Lung (tissue), 12 donors: ENCODE data around the gene SHMT1. TPM values are rescaled to one million over a fixed set of nuclear protein-coding genes. Genes with fewer than 3 reads are reported as not detected.

ENCODE experiments used
- ATAC-seq: fragments of 200-7000 bp; cut with Tn5 transposase; one replicate; pipeline ENCODE4 v1.9.1; 2020; ENCODE audit warnings: moderate number of reproducible peaks; ENCODE audit not compliant: insufficient read depth, low FRiP score
- DNase-seq, 3 donors: peaks; one replicate each; pipeline ENCODE4 v3.0.0-alpha.2; 2013 to 2017
- H3K27ac ChIP-seq, 2 donors: one replicate each; pipeline ENCODE4 v1.5.1; 2013; ENCODE audit warnings: mild to moderate bottlenecking in 2 of 2, moderate library complexity in 2 of 2, control low read depth in 1 of 2, inconsistent platforms in 1 of 2, low read depth in 1 of 2, low read length in 1 of 2
- H3K27me3 ChIP-seq, 3 donors: one replicate each; pipeline ENCODE4 v1.5.1; 2013; ENCODE audit warnings: low read length in 2 of 3; ENCODE audit not compliant: control insufficient read depth in 3 of 3, insufficient read depth in 3 of 3
- H3K36me3 ChIP-seq, 4 donors: one replicate each; pipeline ENCODE4 v1.5.1; 2013; ENCODE audit warnings: low read length in 4 of 4, mild to moderate bottlenecking in 1 of 4, moderate library complexity in 1 of 4; ENCODE audit not compliant: control insufficient read depth in 4 of 4, insufficient read depth in 4 of 4
- H3K4me1 ChIP-seq, 5 donors: one replicate each; pipeline ENCODE4 v1.5.1; 2013; ENCODE audit warnings: low read length in 5 of 5, mild to moderate bottlenecking in 2 of 5, moderate library complexity in 1 of 5; ENCODE audit not compliant: control insufficient read depth in 5 of 5, insufficient read depth in 5 of 5
- H3K4me3 ChIP-seq: one replicate; pipeline ENCODE4 v1.5.1; 2013; ENCODE audit warnings: mild to moderate bottlenecking, control low read depth, moderate library complexity
- H3K9ac ChIP-seq, 2 donors: one replicate each; pipeline ENCODE4 v1.5.1; 2013; ENCODE audit warnings: low read length in 2 of 2, control low read depth in 1 of 2; ENCODE audit not compliant: insufficient read depth in 1 of 2
- H3K9me3 ChIP-seq, 4 donors: one replicate each; pipeline ENCODE4 v1.5.1; 2013; ENCODE audit warnings: low read length in 3 of 4, mild to moderate bottlenecking in 1 of 4, moderate library complexity in 1 of 4; ENCODE audit not compliant: control insufficient read depth in 4 of 4, insufficient read depth in 3 of 4
- CTCF ChIP-seq: IDR thresholded peaks from 2 replicates; pipeline ENCODE4 v1.5.1; 2012; ENCODE audit warnings: mild to moderate bottlenecking; ENCODE audit errors: control extremely low read depth, extremely low read depth
- WGBS, 2 donors: extraction: QIAGEN DNeasy Blood & Tissue Kit; methylation state at CpG; one replicate each; pipeline ENCODE4 v1.1.7; 2013; 5-methylcytosine and 5-hydroxymethylcytosine counted together
- polyA plus RNA-seq, 2 donors: library from polyadenylated mRNA; stranded (reverse); fragments of 200-250 nt; gene quantifications; one replicate each; pipeline ENCODE4 v1.2.1, GENCODE V29; 2013
- total RNA-seq, 2 donors: library from RNA; depleted of rRNA in 1 of 2; stranded (reverse); fragments of >200 nt in 1 of 2; gene quantifications; one replicate each; pipeline ENCODE4 v1.2.1, GENCODE V29; 2014 to 2021
- donor health status: control.
- donor health status: control.
- donor health status: Bipolar disorder and iron deficiency.
- donor health status: healthy.
- donor health status: DM: yes; HTN: yes; CAD: no.

The SHMT1 gene
- total and polyA plus RNA-seq, 4 donors = 14.2 to 42.3 (median 25.3) TPM

DNA sequence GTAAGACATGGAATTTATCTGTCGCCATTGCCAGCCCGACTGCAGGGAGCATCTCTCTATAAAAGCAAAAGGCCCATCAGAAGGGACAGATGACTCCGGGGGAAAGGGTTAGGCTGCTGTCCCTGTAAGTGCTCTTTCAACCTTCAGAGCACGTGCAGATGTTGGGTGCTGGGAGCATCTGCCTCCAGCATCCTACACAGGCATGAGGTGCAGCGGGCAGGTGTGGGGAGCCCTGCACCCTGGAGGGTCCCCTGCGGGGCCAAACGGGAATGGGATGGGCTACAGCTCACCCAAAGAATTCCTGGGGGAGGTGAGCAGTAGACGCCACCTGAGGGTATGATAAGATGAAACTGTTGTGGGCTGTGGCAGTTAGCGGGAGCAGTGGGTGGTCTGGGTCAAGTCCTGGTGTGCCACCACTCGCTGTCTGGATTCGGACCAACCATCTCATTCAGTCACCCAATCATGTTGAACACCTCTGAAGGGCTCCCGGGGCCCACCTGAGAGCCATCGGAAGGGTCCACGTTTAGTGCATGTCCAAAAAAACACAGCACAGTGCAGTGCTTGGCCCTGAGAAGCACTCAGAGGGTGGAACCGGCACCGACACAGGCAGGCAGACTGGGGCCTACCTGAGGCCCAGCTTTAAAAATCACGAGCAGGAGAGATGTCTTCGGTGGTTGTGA lies 44.4 kb downstream of the SHMT1 start:
- 85 to 90% methylated on average over 18 of the region's 18 CpGs for WGBS, 2 donors
- H3K27me3 ChIP-seq = no peaks in the 10 kb centered on the region
- H3K4me3 ChIP-seq = no peak overlapping the region
- H3K36me3 ChIP-seq = peaks cover 0 to 50% (median 20%) of the 10 kb centered on the region in 4 donors
- DNase-seq (no peak), ATAC-seq (no peak)
- H3K9me3 ChIP-seq = no peaks in the 10 kb centered on the region
- no peak for TF ChIP-seq CTCF
- H3K27ac ChIP-seq = no peak overlapping the region
- H3K4me1 ChIP-seq = peaks cover 3 to 33% (median 23%) of the 10 kb centered on the region in 5 donors
- H3K9ac ChIP-seq = no peak overlapping the region

- Histone ChIP-seq H3K4me3 (no peak overlapping the region), H3K27ac (peak overlapping the region in 1 of 2 donors; percentile 10), H3K4me1 (peaks cover 8 to 37% (median 30%) of the 10 kb centered on the region in 5 donors), H3K9ac (peak overlapping the region in 1 of 2 donors; percentile 1), H3K36me3 (peaks cover 0 to 42% (median 19%) of the 10 kb centered on the region in 4 donors), H3K9me3 (no peaks in the 10 kb centered on the region), H3K27me3 (no peaks in the 10 kb centered on the region)
- DNase-seq = no peak
- WGBS, 2 donors = 81 to 83% methylated on average over 7 of the region's 7 CpGs
- no peak for ATAC-seq
- no peak for TF ChIP-seq CTCF
These were observed 45.2 kb downstream of the SHMT1 start for GRCh38 chr17:18318117-18318516.

- DNase-seq (no peak), ATAC-seq (no peak)
- Histone ChIP-seq H3K4me1 (peaks cover 8 to 48% (median 32%) of the 10 kb centered on the region in 5 donors), H3K9ac (no peak overlapping the region), H3K27me3 (no peaks in the 10 kb centered on the region), H3K9me3 (no peaks in the 10 kb centered on the region), H3K27ac (peak overlapping the region; percentile 82 to 99), H3K4me3 (peak overlapping the region; percentile 98), H3K36me3 (peaks cover 0 to 34% (median 20%) of the 10 kb centered on the region in 4 donors)
- 71 to 73% methylated on average over 11 of the region's 11 CpGs for WGBS, 2 donors
- no peak for TF ChIP-seq CTCF
These were observed 47.4 kb downstream of the SHMT1 start for GRCh38 chr17:18315961-18316360.
